ENCODE measurements around the gene MTRFR.

DNA sequence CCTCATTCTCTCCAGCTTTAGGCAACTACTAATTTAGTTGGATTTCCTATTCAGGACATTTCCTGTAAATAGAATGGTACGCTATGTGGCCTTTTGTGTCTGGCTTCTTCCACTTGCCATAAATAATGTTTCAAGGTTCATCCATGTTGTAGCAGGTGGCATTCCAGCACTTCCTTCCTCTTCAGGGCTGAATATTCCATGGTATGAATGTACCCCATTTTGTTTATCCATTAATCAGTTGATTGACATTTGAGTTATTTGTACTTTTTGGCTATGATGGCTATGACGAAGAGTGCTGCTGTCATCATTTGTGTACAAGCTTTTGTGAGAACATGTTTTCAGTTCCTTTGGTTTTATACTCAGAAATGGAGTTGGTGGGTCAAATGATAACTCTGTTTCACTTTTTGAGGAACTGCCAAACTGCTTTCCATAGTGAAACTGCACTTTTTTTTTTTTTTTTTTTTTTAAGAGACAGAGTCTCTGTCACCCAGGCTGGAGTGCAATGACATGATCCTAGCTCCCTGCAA is 44.9 kb downstream of the MTRFR start:
- TF ChIP-seq, protein P1, sequence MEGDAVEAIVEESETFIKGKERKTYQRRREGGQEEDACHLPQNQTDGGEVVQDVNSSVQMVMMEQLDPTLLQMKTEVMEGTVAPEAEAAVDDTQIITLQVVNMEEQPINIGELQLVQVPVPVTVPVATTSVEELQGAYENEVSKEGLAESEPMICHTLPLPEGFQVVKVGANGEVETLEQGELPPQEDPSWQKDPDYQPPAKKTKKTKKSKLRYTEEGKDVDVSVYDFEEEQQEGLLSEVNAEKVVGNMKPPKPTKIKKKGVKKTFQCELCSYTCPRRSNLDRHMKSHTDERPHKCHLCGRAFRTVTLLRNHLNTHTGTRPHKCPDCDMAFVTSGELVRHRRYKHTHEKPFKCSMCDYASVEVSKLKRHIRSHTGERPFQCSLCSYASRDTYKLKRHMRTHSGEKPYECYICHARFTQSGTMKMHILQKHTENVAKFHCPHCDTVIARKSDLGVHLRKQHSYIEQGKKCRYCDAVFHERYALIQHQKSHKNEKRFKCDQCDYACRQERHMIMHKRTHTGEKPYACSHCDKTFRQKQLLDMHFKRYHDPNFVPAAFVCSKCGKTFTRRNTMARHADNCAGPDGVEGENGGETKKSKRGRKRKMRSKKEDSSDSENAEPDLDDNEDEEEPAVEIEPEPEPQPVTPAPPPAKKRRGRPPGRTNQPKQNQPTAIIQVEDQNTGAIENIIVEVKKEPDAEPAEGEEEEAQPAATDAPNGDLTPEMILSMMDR (IDR thresholded peaks at IDR 0.05) = no peak
- TF ChIP-seq, protein P2, sequence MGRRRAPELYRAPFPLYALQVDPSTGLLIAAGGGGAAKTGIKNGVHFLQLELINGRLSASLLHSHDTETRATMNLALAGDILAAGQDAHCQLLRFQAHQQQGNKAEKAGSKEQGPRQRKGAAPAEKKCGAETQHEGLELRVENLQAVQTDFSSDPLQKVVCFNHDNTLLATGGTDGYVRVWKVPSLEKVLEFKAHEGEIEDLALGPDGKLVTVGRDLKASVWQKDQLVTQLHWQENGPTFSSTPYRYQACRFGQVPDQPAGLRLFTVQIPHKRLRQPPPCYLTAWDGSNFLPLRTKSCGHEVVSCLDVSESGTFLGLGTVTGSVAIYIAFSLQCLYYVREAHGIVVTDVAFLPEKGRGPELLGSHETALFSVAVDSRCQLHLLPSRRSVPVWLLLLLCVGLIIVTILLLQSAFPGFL (CRISPR knock-in tag; IDR thresholded peaks at IDR 0.05; ENCODE audit: borderline replicate concordance) = no peak
- no peak for TF ChIP-seq MAX (CRISPR knock-in tag; IDR thresholded peaks at IDR 0.05)
- TF ChIP-seq, protein P3, sequence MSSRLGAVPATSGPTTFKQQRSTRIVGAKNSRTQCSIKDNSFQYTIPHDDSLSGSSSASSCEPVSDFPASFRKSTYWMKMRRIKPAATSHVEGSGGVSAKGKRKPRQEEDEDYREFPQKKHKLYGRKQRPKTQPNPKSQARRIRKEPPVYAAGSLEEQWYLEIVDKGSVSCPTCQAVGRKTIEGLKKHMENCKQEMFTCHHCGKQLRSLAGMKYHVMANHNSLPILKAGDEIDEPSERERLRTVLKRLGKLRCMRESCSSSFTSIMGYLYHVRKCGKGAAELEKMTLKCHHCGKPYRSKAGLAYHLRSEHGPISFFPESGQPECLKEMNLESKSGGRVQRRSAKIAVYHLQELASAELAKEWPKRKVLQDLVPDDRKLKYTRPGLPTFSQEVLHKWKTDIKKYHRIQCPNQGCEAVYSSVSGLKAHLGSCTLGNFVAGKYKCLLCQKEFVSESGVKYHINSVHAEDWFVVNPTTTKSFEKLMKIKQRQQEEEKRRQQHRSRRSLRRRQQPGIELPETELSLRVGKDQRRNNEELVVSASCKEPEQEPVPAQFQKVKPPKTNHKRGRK (CRISPR knock-in tag; IDR thresholded peaks at IDR 0.05; ENCODE audit: borderline replicate concordance) = no peak

Data from WTC11 (cell line).